GM23338 (cell line): ENCODE results near the gene FAM110C. TPM values are rescaled to one million over a fixed set of nuclear protein-coding genes. Genes with fewer than 3 reads are reported as not detected.

Experiments used
- CREB1 ChIP-seq: fragments of 250-450 bp; sonication (Bioruptor Pico); IDR thresholded peaks from 2 replicates; pipeline ENCODE4 v1.5.0; 2020; ENCODE audit warnings: low read depth, mild to moderate bottlenecking, moderate library complexity
- EZH2phosphoT487 ChIP-seq: fragments of 200-600 bp; sonication (generic); IDR thresholded peaks from one replicate; pipeline ENCODE4 v1.8.1; 2018; ENCODE audit warnings: antibody characterized with exemption; ENCODE audit not compliant: unreplicated experiment
- JUNB ChIP-seq: IDR thresholded peaks from one replicate; pipeline ENCODE4 v1.6.1; 2016; ENCODE audit warnings: antibody characterized with exemption; ENCODE audit not compliant: unreplicated experiment
- NANOG ChIP-seq: IDR thresholded peaks from 2 replicates; pipeline ENCODE4 v1.6.1; 2016; ENCODE audit warnings: antibody characterized with exemption, borderline replicate concordance
- POLR2AphosphoS5 ChIP-seq: IDR thresholded peaks from 2 replicates; pipeline ENCODE4 v1.6.1; 2016; ENCODE audit warnings: antibody characterized with exemption, low read depth
- STAT1 ChIP-seq: IDR thresholded peaks from one replicate; pipeline ENCODE4 v1.6.1; 2016; ENCODE audit warnings: antibody characterized with exemption; ENCODE audit not compliant: unreplicated experiment
- ZNF114 ChIP-seq: fragments of 250-450 bp; sonication (Bioruptor Pico); IDR thresholded peaks from 2 replicates; pipeline ENCODE4 v1.5.0; 2020; ENCODE audit warnings: mild to moderate bottlenecking, moderate library complexity
- ZNF331 ChIP-seq: fragments of 250-450 bp; sonication (Bioruptor Pico); IDR thresholded peaks from 2 replicates; pipeline ENCODE4 v1.5.0; 2020; ENCODE audit warnings: low read depth, mild to moderate bottlenecking, moderate library complexity
- ZNF462 ChIP-seq: fragments of 250-450 bp; sonication (Bioruptor Pico); IDR thresholded peaks from 2 replicates; pipeline ENCODE4 v1.5.0; 2020; ENCODE audit warnings: mild to moderate bottlenecking, moderate library complexity
- polyA plus RNA-seq: library from polyadenylated mRNA; unstranded; fragments of >200 nt; fragmentation: Nextera tagmentation; extraction: Ambion mirVana; gene quantifications from 2 replicates; pipeline ENCODE4 v1.2.1, GENCODE V29; 2016
- total RNA-seq: library from RNA; depleted of rRNA; stranded (reverse); fragments of >200 nt; shearing (Covaris generic); gene quantifications from 2 replicates; pipeline ENCODE4 v1.2.3, GENCODE V29; 2014
- TF ChIP-seq, protein P1 (sequence below): IDR thresholded peaks from 2 replicates; pipeline ENCODE4 v1.6.1; 2016; ENCODE audit warnings: antibody characterized with exemption
- TF ChIP-seq, protein P2 (sequence below), 2 experiments: fragments of 200-600 bp in 1 of 2; sonication (generic) in 1 of 2; conservative IDR thresholded peaks; 2 replicates each; pipeline versions ENCODE4 v1.5.1 to v1.6.1; 2016 to 2017; ENCODE audit warnings: antibody characterized with exemption in 2 of 2, low read depth in 2 of 2, mild to moderate bottlenecking in 2 of 2, moderate library complexity in 1 of 2

FAM110C gene
- total and polyA plus RNA-seq, 2 experiments from 2014 or later: 7.9 to 20.9 TPM

DNA sequence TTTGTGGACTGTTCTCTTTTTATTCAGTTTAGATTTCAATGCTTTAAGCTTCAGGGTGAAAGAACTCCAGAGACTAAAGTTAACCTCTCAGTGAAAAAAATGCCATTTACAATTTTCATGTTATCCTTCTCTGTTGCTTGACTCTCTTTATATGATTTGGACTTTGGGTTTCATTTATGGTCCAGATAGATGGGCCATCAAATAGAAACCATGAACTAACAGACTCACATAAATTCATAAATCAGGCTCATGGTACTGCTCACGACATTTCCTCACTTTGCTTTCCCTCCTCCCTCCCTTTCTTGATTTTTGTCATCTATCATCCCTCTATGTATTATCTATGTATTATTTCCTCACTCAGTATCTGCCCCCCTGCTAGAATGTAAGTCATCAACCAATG is 10.0 kb downstream of the FAM110C start (continued):
- no peak for TF ChIP-seq ZNF462 (CRISPR knock-in tag)
- TF ChIP-seq ZNF331 (CRISPR knock-in tag): no peak
- no peak for TF ChIP-seq POLR2AphosphoS5
- no peak for TF ChIP-seq CREB1
- TF ChIP-seq ZNF114 (CRISPR knock-in tag): no peak
- TF ChIP-seq, protein P1, sequence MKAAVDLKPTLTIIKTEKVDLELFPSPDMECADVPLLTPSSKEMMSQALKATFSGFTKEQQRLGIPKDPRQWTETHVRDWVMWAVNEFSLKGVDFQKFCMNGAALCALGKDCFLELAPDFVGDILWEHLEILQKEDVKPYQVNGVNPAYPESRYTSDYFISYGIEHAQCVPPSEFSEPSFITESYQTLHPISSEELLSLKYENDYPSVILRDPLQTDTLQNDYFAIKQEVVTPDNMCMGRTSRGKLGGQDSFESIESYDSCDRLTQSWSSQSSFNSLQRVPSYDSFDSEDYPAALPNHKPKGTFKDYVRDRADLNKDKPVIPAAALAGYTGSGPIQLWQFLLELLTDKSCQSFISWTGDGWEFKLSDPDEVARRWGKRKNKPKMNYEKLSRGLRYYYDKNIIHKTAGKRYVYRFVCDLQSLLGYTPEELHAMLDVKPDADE: no peak
- TF ChIP-seq EZH2phosphoT487: no peak
- TF ChIP-seq NANOG: no peak
- no peak for TF ChIP-seq JUNB
- no peak for TF ChIP-seq STAT1
- TF ChIP-seq, protein P2, sequence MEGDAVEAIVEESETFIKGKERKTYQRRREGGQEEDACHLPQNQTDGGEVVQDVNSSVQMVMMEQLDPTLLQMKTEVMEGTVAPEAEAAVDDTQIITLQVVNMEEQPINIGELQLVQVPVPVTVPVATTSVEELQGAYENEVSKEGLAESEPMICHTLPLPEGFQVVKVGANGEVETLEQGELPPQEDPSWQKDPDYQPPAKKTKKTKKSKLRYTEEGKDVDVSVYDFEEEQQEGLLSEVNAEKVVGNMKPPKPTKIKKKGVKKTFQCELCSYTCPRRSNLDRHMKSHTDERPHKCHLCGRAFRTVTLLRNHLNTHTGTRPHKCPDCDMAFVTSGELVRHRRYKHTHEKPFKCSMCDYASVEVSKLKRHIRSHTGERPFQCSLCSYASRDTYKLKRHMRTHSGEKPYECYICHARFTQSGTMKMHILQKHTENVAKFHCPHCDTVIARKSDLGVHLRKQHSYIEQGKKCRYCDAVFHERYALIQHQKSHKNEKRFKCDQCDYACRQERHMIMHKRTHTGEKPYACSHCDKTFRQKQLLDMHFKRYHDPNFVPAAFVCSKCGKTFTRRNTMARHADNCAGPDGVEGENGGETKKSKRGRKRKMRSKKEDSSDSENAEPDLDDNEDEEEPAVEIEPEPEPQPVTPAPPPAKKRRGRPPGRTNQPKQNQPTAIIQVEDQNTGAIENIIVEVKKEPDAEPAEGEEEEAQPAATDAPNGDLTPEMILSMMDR (conservative IDR thresholded peaks at IDR 0.05; ENCODE audit: low read depth in 2 of 2): no peak
